Measurements from ENCODE around the gene KIF5A. TPM values are rescaled to one million over a fixed set of nuclear protein-coding genes. Genes with fewer than 3 reads are reported as not detected.
"Not testable (repeated sequence)": the region's sequence is repeated elsewhere in the genome, so short reads cannot be mapped to it uniquely, and the experiment has no call there.

KIF5A gene
- total RNA-seq, 2 experiments from 2014 or later, result 1.9 to 2.1 TPM

DNA sequence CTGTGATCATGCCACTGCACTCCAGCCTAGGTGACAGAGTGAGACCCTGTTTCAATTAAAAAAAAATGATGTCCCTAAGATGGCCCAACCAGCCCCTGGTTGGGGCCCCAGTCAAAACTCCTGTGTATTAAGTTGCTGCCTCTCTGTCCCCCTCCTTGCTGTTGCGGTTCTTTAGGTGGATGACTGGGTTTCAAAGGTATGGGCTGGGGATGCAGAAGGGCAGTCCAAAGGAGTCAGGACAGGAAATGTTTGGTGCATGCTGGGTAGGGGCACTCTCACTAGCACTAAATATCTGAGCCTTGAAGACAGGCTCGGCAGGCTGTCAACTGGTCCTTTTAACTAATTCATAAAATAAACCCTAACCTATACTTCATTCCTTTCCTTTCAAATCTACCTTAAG lies 29.2 kb downstream of the KIF5A start:
- no peak overlapping the region for H3K4me3 Mint-ChIP-seq
- peaks cover 4% of the 10 kb centered on the region for H3K4me1 Mint-ChIP-seq
- H3K27ac Mint-ChIP-seq, result no peak overlapping the region
- no peaks in the 10 kb centered on the region for H3K27me3 Mint-ChIP-seq
- CTCF ChIA-PET, result interaction anchor here (1.6 to 7.6 kb wide), 2 partner anchors 8 to 39 kb away, joined by 3 to 148 read pairs; no protein-coding TSS in a partner anchor
- DNase-seq (no peak), ATAC-seq (no peak)
- H3K36me3 Mint-ChIP-seq, result no peaks in the 10 kb centered on the region
- no peaks in the 10 kb centered on the region for H3K9me3 Mint-ChIP-seq (ENCODE audit: low read depth)

DNA sequence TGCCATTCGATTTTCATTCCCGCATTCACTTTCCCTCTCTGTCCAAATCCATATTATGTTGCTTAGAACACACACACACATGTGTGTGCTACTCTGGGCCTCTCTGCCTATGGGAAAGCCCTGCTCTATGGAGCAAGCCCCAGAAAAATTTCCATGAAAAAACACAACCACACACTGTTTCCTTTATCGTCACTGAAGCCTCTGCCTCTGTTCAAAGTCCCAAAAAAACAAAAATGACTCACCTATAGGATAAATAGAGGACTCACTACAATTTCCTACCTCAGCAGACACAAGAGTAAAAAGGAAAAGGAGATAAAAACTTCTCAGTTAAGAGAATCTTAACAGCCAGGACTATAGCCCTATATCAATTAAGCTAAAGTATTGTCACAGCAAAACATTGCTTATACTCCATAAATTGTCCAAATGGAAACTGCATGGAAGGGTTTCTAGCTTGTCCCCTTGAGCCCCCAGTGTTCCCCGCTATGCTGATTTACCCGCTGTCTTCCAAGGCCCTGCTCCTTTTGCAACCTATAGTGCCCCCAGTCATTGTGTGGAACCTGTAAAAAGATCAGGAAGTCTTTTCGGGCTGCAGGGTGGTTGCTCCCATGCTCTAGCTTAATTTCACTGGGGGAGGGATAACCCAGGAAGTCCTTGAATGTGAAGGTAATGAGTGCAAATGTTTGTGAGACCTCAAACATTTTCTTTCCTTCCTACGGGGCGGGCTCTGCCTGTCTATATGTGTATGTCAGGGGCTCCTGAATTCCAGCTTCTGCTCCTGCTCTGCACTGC lies 30.0 kb downstream of the KIF5A start:
- DNase-seq (no peak), ATAC-seq (no peak)
- no peaks in the 10 kb centered on the region for H3K36me3 Mint-ChIP-seq
- H3K4me1 Mint-ChIP-seq, result peaks cover 4% of the 10 kb centered on the region
- H3K4me3 Mint-ChIP-seq, result no peak overlapping the region
- CTCF ChIA-PET, result interaction anchor here (0.7 to 7.6 kb wide), 5 partner anchors 9 to 59 kb away, joined by 3 to 148 read pairs (median 59); partner anchors contain the start of genes B4GALNT1, DDIT3 and PIP4K2C
- H3K27ac Mint-ChIP-seq, result no peak overlapping the region
- H3K9me3 Mint-ChIP-seq (ENCODE audit: low read depth), result no peaks in the 10 kb centered on the region
- H3K27me3 Mint-ChIP-seq, result no peaks in the 10 kb centered on the region

DNA sequence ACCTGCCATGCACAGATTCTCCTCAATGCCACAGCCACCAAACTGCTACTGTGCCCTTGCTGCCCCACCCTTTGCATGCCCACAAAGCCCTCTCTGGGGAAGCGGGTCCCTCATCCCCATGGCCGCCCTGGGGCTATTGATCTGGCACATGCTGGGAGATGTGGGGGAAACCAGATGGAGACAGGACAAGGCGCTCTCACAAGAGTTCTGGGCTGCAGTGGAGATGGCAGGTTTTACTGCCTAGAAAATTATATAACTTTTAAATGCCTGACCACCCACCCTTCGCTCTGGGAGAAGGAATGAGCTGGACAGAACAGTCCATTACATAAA lies 30.6 kb downstream of the KIF5A start:
- CTCF ChIA-PET, result interaction anchor here (0.7 to 7.6 kb wide), 6 partner anchors 9 to 60 kb away, joined by 3 to 148 read pairs (median 52); partner anchors contain the start of genes B4GALNT1, DDIT3 and PIP4K2C
- Mint-ChIP-seq H3K27me3 (no peaks in the 10 kb centered on the region), H3K27ac (no peak overlapping the region), H3K9me3 (ENCODE audit: low read depth) (no peaks in the 10 kb centered on the region), H3K36me3 (no peaks in the 10 kb centered on the region), H3K4me3 (no peak overlapping the region), H3K4me1 (peaks cover 4% of the 10 kb centered on the region)
- ATAC-seq (no peak), DNase-seq (no peak)

DNA sequence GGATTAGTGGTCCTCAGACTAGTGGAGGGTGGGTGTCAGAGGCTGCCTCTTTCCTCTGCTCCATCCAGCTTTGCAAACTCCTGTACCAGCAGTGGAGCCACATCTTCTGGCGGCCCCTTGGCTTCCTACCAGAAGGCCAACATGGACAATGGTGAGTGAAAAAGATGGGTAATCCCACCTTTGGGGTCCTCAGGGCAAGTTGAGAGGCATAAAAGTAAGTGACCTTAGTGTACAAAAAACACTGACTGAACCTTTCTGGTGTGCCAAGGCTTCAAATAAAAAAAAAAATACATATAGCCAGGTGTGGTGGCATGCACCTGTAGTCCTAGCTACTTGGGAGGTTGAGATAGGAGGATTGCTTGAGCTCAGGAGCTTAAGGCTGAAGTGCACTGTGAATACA lies 32.0 kb downstream of the KIF5A start:
- CTCF ChIA-PET, result interaction anchor here (0.8 to 7.6 kb wide), 11 partner anchors 10 to 160 kb away, joined by 3 to 148 read pairs (median 25); partner anchors contain the start of genes B4GALNT1, GLI1, OS9 and PIP4K2C
- Mint-ChIP-seq H3K36me3 (no peaks in the 10 kb centered on the region), H3K27ac (no peak overlapping the region)

DNA sequence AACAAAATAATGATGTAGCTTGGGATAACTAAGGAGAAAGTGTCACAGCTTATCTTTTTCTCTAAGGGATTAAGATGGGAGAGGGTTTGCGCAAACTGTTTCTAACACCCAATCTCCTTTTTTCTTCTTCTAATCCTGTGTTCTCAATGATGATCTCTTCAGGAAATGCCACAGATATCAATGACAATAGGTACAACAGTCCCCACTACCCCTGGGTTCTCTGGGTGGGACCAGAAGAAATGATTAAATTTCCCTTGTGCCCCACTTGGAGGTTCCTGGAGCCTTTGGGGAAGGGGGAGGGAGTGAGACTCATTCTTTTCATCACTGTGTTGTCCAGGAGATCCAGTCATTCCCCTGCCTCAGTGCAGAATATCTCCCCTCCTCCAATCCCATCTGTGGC lies 32.6 kb downstream of the KIF5A start:
- no peaks in the 10 kb centered on the region for H3K27me3 Mint-ChIP-seq
- no peaks in the 10 kb centered on the region for H3K36me3 Mint-ChIP-seq
- DNase-seq, result no peak
- H3K4me1 Mint-ChIP-seq, result peaks cover 4% of the 10 kb centered on the region
- no peaks in the 10 kb centered on the region for H3K9me3 Mint-ChIP-seq (ENCODE audit: low read depth)
- H3K27ac Mint-ChIP-seq, result no peak overlapping the region
- ATAC-seq, result no peak
- CTCF ChIA-PET, result interaction anchor here (0.8 to 7.6 kb wide), 19 partner anchors 8 to 316 kb away, joined by 3 to 148 read pairs (median 12); partner anchors contain the start of genes B4GALNT1, GLI1, OS9 and PIP4K2C
- no peak overlapping the region for H3K4me3 Mint-ChIP-seq

More for the DNA sequence above, 32.0 kb downstream of the KIF5A start:
- Mint-ChIP-seq H3K27me3 (no peaks in the 10 kb centered on the region), H3K4me3 (no peak overlapping the region), H3K9me3 (ENCODE audit: low read depth) (no peaks in the 10 kb centered on the region), H3K4me1 (peaks cover 4% of the 10 kb centered on the region)
- no peak for ATAC-seq
- no peak for DNase-seq

DNA sequence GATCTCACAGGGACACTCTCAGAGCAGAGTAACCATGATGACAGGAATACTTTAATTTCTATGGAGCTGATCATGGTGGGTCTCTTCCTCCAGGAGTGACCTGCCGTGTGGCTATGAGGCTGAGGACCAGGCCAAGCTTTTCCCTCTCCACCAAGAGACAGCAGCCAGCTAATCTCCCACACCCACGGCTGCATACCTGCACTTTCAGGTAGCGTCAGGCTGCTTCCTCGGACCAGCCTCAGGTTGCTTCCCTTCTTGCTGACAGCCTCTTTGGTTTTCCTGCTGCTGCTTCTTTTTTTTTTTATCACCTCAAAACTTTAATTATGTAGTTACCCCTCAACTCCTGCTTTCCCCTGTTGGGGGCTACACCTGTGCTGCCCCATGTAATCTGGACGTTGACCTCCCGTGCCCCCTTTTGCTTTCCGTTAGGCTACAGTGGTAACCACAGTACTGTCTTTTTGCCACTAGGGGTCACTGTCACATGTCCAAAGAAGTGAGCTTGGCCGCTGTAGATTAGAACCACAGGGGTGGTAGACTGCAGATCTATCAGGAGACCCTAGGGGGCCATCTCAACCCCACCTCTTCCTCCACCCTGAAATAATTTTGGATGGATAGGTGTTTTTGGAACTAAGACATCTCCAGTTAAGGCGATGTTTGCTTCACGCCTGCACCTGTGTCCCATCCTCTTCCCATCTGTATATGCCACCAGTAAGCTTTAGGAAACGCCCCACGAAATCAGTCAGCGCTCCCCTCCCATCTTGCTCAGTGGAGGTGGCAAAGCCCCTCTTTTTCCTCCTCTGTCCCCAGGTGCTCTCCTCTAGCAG lies 33.4 kb downstream of the KIF5A start:
- DNase-seq, result peak; percentile 82
- CTCF ChIA-PET, result interaction anchor here (0.6 to 7.6 kb wide), 51 partner anchors 9 to 424 kb away, joined by 3 to 148 read pairs (median 4); partner anchors contain the start of genes B4GALNT1, DCTN2, DTX3 and GLI1
- H3K9me3 Mint-ChIP-seq (ENCODE audit: low read depth), result no peaks in the 10 kb centered on the region
- no peaks in the 10 kb centered on the region for H3K36me3 Mint-ChIP-seq
- no peaks in the 10 kb centered on the region for H3K27me3 Mint-ChIP-seq
- no peak overlapping the region for H3K4me3 Mint-ChIP-seq
- no peak overlapping the region for H3K27ac Mint-ChIP-seq
- H3K4me1 Mint-ChIP-seq, result peaks cover 4% of the 10 kb centered on the region
- peak; percentile 99 for ATAC-seq

DNA sequence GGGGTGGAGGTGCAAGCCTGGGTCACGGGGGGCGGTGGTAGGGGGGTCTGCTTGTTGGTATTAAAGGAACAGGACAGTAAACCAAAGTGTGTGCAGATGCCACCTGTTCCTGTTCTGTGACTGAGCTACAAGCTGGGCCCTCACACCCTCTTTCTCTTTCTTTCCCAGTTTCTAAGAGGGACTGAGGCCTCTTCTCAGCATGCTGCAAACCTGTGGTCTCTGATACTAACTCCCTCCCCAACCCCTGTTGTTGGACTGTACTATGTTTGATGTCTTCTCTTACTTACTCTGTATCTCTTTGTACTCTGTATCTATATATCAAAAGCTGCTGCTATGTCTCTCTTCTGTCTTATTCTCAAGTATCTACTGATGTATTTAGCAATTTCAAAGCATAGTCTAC lies 34.2 kb downstream of the KIF5A start:
- H3K27me3 Mint-ChIP-seq, result no peaks in the 10 kb centered on the region
- CTCF ChIA-PET, result interaction anchor here (0.8 to 7.6 kb wide), 31 partner anchors 9 to 295 kb away, joined by 3 to 148 read pairs (median 6); partner anchors contain the start of genes B4GALNT1, DDIT3, DTX3 and OS9
- DNase-seq (no peak), ATAC-seq (no peak)
- no peaks in the 10 kb centered on the region for H3K36me3 Mint-ChIP-seq
- no peak overlapping the region for H3K4me3 Mint-ChIP-seq
- H3K9me3 Mint-ChIP-seq (ENCODE audit: low read depth), result no peaks in the 10 kb centered on the region
- peaks cover 4% of the 10 kb centered on the region for H3K4me1 Mint-ChIP-seq
- no peak overlapping the region for H3K27ac Mint-ChIP-seq

DNA sequence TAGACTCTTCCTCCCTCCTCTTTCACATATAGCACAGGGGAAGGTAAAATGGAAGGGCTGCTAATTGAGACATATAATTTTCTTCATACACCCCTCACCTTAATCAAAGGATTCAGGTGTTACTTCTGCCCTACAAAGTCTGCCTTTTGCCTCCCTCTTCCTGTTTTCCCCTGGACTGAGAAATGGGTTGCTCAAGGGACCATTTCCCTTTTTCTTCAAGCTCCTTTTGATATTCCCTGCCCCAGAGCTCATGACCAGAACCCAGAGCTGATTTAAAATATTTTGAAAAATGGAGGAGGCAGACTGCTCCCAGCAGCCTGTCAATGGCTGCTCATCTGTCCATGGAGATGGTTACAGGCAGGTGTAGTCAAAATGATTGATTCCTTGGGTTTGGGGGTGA lies 34.8 kb downstream of the KIF5A start:
- ATAC-seq (no peak), DNase-seq (no peak)
- no peak overlapping the region for H3K4me3 Mint-ChIP-seq
- H3K36me3 Mint-ChIP-seq, result no peaks in the 10 kb centered on the region
- H3K27ac Mint-ChIP-seq, result no peak overlapping the region
- no peaks in the 10 kb centered on the region for H3K9me3 Mint-ChIP-seq (ENCODE audit: low read depth)
- CTCF ChIA-PET, result interaction anchor here (0.6 to 7.6 kb wide), 18 partner anchors 9 to 294 kb away, joined by 3 to 148 read pairs (median 10); partner anchors contain the start of genes B4GALNT1, DDIT3, DTX3 and OS9
- no peaks in the 10 kb centered on the region for H3K27me3 Mint-ChIP-seq
- peaks cover 4% of the 10 kb centered on the region for H3K4me1 Mint-ChIP-seq

DNA sequence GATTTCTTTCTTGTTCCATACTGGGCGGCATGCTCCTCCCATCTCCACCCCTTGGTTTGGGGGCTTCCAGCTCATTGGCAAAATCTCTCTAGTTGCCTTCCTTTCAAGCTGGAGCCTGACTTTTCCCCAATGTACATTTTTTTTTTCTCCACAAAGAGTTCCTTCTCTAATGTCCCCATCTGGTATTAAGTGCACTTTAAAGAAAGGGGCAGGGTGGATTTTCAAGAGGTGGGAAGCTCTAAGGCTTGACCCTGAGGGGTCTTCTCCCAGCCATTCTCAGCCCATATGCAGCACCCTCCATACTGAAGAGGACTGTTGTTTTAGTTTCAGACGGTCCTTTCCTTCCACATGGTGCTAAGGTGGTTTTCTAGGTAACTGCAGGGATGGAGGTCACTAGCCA lies 35.3 kb downstream of the KIF5A start:
- H3K27me3 Mint-ChIP-seq, result no peaks in the 10 kb centered on the region
- H3K36me3 Mint-ChIP-seq, result no peaks in the 10 kb centered on the region
- ATAC-seq (no peak), DNase-seq (no peak)
- no peak overlapping the region for H3K27ac Mint-ChIP-seq
- H3K4me3 Mint-ChIP-seq, result no peak overlapping the region
- CTCF ChIA-PET, result interaction anchor here (0.6 to 7.6 kb wide), 18 partner anchors 8 to 294 kb away, joined by 3 to 148 read pairs (median 4); partner anchors contain the start of genes B4GALNT1, DDIT3, DTX3 and OS9
- H3K9me3 Mint-ChIP-seq (ENCODE audit: low read depth), result no peaks in the 10 kb centered on the region
- peaks cover 4% of the 10 kb centered on the region for H3K4me1 Mint-ChIP-seq

DNA sequence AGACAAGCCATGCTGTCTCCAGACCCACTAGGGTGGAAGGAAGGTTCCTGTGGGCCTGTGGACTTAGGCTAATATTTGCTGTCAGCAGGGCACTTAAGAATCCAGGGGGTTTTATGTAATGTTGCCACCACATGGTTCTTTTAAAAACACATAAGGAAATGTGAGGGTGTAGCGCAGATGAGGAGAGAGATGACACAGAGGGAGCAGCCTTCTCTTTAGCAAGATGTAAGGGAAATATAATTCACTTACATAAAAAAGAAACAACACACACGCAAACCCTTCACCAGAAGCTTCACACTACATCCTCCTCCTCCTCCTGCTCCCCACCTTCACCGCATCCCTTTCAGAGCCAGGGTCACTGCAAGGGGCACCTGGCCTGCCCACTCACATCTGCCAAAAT lies 36.3 kb downstream of the KIF5A start:
- no peak for ATAC-seq

DNA sequence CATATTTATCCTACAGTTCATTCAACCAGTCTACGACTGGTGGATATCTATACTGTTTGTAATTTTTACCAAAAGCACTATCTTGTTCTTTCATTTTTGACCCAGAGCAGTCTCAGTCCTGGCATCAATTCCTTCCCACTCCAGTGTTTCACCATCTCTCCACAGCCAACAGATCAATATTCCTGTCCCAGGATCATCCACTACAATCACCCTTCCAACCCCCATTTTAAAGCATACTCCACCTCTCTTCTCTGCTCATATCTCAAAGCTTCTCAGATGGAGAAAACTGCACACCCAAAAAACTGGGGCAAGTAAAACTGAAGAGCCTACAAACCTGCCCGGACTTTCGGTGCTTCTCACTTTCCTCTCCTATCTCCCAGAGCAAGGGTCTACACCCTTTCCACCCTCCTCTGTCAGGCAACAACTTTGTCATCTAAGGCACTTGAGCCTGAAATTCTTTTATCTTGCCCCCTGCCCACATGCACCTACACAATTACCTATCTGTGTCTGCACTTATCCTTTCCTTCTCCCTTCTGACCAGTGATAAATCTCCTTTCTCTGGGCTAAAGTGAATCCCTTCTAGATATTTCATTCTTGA lies 37.1 kb downstream of the KIF5A start:
- Mint-ChIP-seq H3K36me3 (no peaks in the 10 kb centered on the region), H3K9me3 (ENCODE audit: low read depth) (no peaks in the 10 kb centered on the region), H3K27ac (no peak overlapping the region), H3K4me3 (no peak overlapping the region), H3K4me1 (peaks cover 14% of the 10 kb centered on the region), H3K27me3 (no peaks in the 10 kb centered on the region)
- ATAC-seq (no peak), DNase-seq (no peak)
- CTCF ChIA-PET, result interaction anchor here (1.6 kb wide), 1 partner anchor 40 kb away, joined by 3 read pairs; no protein-coding TSS in a partner anchor

More for the DNA sequence above, 36.3 kb downstream of the KIF5A start:
- no peak for DNase-seq
- Mint-ChIP-seq H3K36me3 (no peaks in the 10 kb centered on the region), H3K27ac (no peak overlapping the region), H3K27me3 (no peaks in the 10 kb centered on the region), H3K9me3 (ENCODE audit: low read depth) (no peaks in the 10 kb centered on the region), H3K4me1 (peaks cover 10% of the 10 kb centered on the region), H3K4me3 (no peak overlapping the region)
- CTCF ChIA-PET, result interaction anchor here (1.1 to 7.6 kb wide), 8 partner anchors 11 to 171 kb away, joined by 3 to 148 read pairs (median 7); partner anchors contain the start of gene B4GALNT1

DNA sequence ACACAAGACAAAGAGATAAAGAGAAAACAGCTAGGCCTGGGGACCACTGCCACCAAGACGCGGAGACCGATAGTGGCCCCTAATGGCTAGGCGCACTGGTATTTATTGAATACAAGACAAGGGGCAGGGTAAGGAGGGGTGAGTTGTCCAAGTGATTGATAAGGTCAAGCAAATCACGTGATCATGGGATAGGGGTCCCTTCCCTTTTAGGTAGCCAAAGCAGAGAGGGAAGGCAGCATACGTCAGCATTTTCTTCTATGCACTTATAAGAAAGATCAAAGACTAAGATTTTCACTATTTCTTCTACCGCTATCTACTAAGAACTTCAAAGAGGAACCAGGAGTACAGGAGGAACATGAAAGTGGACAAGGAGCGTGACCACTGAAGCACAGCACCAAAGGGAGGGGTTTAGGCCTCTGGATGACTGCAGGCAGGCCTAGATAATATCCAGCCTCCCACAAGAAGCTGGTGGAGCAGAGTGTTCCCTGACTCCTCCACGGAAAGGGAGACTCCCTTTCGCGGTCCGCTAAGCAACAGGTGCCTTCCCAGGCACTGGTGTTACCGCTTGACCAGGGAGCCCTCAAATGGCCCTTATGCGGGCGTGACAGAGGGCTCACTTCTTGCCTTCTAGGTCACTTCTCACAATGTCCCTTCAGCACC lies 39.2 kb downstream of the KIF5A start:
- not testable (repeated sequence) for ATAC-seq; H3K27me3 Mint-ChIP-seq; H3K27ac Mint-ChIP-seq; H3K9me3 Mint-ChIP-seq (ENCODE audit: low read depth); H3K4me3 Mint-ChIP-seq; DNase-seq; H3K36me3 Mint-ChIP-seq
- CTCF ChIA-PET, result interaction anchor here (1.5 kb wide), 2 partner anchors 44 to 153 kb away, joined by 3 read pairs; partner anchors contain the start of gene B4GALNT1
- H3K4me1 Mint-ChIP-seq, result peaks cover 22% of the 10 kb centered on the region

All from activated CD8-positive, alpha-beta memory T cell treated with anti-CD3 and anti-CD28 coated beads, Interleukin-2, amount 10 ng/mL, durations not matched to agents 7 days and 5 days (primary cell).